NCI-H748 (cell line): ENCODE data around the gene TM9SF2.

ENCODE experiments used
- DNase-seq: peaks from one replicate; lab custom pipeline; 2025; ENCODE audit not compliant: unreplicated experiment; lab: John Stamatoyannopoulos, UW

The TM9SF2 gene

DNA sequence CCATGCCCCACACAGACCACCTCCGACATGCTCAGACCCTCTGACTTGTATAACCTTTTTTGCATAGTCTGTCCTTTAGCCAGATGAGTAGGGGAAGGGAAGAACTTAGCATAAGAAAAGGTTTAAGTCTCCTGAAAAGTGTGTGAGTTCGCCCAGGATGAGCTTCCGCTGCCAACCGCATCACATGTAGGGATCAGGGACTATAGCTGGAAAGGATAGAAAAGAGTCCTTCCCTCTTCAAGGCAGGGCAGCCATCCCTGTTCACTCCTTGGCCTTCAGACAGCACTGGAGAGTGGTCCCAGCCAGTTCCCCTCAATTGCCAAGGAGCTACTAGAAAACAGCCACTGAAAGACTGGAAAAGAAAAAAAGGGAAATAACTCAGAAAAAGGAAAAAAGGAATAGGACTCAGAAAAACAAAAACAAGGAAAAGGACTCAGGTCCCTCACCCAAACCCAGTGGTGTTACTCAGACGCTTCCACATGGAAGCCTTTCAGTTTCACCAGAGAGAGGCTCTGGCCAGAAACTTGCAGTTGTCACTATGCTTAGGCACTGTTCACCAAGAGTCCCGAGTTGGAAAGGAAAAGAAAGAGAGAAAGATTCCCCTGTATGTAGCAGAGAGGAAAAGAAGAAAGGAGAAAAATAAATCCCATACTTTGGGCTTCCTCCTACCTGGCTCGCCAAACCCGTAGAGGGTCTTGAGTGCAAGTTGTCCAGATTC is 5.6 kb upstream of the TM9SF2 start:
- no peak for DNase-seq

DNA sequence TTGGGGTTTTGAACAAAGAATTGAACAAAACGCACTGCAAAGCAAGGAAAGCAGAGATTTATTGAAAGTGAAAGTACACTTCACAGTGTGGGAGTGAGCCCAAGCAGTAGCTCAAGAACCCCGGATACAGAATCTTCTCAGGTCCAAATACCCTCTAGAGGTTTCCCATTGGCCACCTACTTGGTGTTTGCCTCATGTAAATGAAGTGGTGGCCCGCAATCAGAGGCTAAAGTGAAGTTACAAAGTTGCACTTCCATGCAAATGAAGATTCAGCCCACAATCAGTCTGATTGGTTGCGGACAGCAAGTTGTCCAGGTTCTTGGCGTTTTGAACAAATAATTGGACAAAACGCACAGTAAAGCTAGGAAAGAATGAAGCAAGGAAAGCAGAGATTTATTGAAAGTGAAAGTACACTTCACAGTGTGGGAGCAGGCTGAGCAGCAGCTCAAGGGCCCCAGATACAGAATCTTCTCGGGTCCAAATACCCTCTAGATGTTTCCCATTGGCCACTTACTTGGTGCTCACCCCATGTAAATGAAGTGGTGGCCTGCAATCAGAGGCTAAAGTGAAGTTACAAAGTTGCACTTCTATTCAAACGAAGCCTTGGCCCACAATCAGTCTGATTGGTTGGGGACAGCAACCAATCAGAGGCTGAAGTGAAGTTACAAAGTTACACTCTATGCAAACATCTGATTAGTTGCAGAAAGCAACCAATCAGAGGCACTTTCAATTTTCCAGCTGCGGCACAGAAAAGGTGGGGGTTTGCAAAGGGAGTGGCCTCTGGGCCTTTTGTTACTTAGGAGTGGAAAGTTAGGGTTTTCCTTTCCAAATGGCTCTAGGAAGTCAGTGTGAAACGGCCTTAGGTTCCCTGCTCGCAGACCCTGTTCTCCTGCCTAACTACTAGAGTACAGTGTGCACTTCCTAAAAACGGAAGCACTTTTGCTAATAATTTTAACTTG is 4.8 kb upstream of the TM9SF2 start:
- peak; percentile 9 for DNase-seq

DNA sequence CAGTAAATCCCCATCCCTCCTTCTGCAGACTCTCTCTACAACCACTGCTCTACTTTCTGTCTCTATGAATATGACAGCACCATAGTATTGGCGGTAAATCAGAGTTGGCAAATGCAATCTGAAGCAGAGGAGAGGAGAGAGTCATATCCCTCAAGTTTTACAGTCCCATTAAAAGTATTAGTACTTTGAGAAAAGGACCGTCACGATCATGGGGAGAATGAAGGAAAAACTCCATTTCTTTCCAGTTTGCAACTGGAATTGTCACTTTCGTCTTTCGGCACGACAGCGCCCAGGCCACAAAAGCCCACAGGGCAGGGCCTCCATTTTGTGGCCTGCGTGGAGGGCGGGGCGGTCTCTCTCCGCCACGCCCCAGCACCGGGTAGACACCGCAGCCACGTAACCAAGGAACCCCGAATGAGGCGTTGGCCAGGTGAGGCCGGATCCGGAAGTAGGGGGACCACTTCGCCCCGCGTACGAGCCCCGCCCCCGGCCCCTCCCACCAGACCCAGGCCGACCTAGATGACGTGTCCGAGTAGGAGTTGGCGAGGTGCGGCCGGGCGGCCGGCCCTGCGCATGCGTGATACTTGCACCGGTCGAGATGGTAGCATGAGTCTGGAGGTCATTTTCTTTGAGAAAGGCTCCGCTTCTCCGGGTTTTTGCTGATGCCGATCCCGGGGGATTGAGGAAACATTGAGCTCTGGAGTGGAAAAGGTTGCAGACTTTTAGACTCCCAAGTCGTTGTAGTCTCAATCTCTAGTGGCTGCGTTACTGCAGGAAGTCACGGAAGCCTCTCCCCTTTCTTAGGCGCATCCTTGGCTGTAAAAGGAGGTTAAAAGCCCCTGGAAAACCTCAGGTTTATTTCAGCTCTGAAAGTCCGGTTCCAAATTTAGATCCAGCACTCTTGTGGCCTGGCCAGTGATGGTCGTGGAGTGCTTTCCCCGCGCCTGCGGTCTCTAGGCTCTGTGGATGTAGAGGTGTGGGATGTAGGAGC is 2.8 kb upstream of the TM9SF2 start:
- DNase-seq: peak; percentile 98

- DNase-seq: no peak
These were observed 461 bp upstream of the TM9SF2 start for GRCh38 chr13:99500839-99501183.

DNA sequence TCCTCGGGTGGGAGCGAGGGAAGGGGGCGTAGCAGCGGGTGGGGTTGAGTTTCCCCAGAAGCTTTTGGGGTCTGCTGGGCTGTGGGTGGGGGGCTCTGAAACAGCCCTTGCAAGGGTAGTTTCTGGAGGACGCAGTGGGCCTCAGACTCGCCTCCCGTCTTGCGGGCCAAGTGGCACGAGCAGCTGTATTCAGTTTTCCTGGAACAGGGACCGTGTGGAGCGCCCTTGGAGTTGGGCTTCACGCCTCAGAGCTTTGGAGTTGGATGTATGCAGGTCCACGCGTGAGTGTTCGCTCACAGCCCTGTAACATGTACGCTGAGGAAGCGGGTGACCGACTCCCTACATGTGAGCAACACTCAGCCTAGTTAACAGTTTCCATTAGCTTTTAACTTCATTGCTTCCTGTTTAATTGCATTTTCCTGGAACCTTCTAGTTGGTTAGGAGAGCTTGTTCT is 603 bp downstream of the TM9SF2 start:
- peak; percentile 39 for DNase-seq

GRCh38 chr13:99505814-99506269 is 4.6 kb downstream of the TM9SF2 start:
- DNase-seq: no peak

GRCh38 chr13:99506634-99507033 is 5.4 kb downstream of the TM9SF2 start:
- no peak for DNase-seq

GRCh38 chr13:99507054-99507453 is 5.8 kb downstream of the TM9SF2 start:
- no peak for DNase-seq

DNA sequence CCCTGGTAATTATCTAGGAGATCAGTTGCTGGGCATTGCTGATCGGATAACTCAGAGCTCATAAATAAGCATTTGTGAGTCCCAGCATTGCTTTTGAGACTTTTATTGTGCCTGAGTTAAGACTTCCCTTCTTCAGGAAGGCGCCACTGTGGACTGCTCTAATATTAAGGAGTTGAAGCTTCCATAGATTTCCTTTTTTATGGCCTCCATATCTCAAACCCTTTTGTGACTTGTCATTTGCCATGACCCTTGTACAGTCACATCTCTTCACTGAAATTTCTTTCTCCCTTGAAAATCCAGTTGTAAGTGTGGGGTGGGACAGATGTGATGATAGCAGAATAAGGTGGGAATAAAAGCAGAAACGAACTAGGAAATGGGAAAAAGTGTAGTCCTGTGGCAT is 6.3 kb downstream of the TM9SF2 start:
- DNase-seq: no peak

DNA sequence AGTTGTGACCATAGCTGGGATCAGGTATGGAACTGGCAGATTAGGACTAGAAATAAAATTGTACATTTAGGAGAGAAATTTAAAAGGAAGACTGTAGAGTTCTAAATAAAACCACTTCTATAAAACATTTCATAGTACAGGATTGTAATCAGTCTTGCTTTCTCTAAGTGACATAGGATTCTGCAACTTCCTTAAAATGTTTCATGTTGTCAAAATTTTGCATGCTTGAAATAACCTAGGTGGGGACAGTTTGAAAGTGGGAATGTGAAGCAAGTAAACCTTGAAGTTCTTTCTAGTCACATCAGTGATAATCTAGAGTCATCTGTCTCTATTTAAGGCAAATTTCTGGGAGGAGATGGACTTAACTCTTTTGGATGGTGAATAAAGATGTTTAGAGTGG is 6.7 kb downstream of the TM9SF2 start:
- DNase-seq: no peak

DNA sequence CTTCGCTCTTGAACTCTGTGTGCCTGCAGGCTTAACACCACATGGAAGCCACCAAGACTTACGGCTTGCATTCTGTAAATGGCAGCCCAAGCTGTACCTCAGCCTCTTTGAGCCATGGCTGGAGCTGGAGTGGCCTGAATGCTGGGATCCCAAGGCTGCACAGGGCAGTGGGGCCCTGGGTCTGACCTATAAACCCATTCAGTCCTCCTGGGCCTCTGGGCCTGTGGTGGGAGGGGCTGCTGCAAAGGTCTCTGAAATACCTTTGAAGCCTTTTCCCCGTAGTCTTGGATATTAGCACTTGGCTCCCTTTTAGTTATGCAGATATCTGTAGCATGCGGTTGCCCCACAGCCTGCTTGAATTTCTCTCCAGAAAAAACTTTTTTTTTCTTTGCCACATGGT is 8.2 kb downstream of the TM9SF2 start:
- DNase-seq: no peak

- no peak for DNase-seq
These were observed 13.5 kb downstream of the TM9SF2 start for GRCh38 chr13:99514801-99515200.

- DNase-seq: no peak
These were observed 15.1 kb downstream of the TM9SF2 start for GRCh38 chr13:99516153-99516929.

- no peak for DNase-seq
These were observed 16.3 kb downstream of the TM9SF2 start for GRCh38 chr13:99517577-99517976.

DNA sequence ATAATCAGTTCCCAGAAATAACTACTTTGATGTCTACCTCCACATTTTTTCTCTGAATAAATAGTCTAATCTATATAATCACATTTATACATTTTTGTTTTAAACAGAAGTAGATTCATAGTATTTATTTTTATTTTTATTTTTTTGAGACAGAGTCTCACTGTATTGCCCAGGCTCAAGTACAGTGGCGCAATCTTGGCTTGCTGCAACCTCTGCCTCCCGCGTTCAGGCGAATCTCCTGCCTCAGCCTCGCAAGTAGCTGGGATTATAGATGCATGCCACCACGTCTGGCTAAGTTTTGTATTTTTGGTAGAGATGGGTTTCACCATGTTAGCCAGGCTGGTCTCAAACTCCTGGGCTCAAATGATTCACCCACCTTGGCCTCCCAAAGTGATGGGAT is 16.7 kb downstream of the TM9SF2 start:
- DNase-seq: no peak

- DNase-seq: no peak
These were observed 21.0 kb downstream of the TM9SF2 start for GRCh38 chr13:99522298-99522697.

GRCh38 chr13:99523838-99524237 is 22.6 kb downstream of the TM9SF2 start:
- no peak for DNase-seq

- DNase-seq: no peak
These were observed 24.7 kb downstream of the TM9SF2 start for GRCh38 chr13:99525967-99526366.

DNA sequence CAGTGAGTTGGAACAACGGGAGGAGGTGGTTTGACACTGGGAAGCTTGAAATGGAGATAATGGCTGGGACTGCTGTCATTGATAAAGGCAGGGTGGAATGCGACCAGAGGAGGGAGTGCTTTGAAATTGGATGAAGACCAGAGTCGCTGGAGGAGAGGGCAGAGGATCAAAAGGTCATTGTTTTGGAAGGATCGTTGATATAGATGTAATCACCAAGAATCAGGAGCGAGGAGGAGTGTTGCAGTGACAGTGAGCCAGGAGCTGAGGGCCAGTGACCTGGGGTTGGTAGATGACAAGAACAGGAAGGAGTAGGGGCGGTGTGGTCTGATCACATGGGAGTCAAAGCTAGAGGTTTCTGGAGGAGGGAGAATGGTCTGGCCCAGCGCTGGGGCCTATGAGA is 25.3 kb downstream of the TM9SF2 start:
- no peak for DNase-seq

GRCh38 chr13:99527301-99527700 is 26.0 kb downstream of the TM9SF2 start:
- DNase-seq: no peak
